HepG2 (cell line): Measurements from ENCODE around the gene TBC1D10B. TPM values are rescaled to one million over a fixed set of nuclear protein-coding genes. Genes with fewer than 3 reads are reported as not detected.
A peak's percentile ranks its signal among the peaks of the same experiment; 100 is the strongest.

Source experiments
- ATAC-seq: fragments of 200-7000 bp; cut with Tn5 transposase; 3 replicates; pipeline ENCODE4 v1.9.1; 2020; ENCODE audit warnings: mild to moderate bottlenecking, moderate library complexity
- BruUV-seq: library from RNA; stranded (reverse); fragments of 400-500 nt; replicated peaks from 2 replicates; lab custom pipeline; 2021; lab: Mats Ljungman, UMichigan
- CTCF ChIA-PET: fragments of 300-600 bp; formaldehyde crosslinking; extraction: SDS; loops from one replicate; lab custom pipeline; 2021; ENCODE audit warnings: low total read pairs, inconsistent platforms, low intra/inter-chr PET ratio; lab: Yijun Ruan, JAX
- POLR2A ChIA-PET: fragments of 350-600 bp; sonication (Branson Sonifier 250); formaldehyde crosslinking; loops from one replicate; lab custom pipeline; 2020; ENCODE audit warnings: antibody characterized with exemption, inconsistent platforms; lab: Yijun Ruan, JAX
- DNase-seq: peaks from one replicate; pipeline ENCODE4 v3.0.0-alpha.2; 2015; ENCODE audit warnings: low spot score
- FAIRE-seq: peaks from 3 replicates; lab custom pipeline; 2011; peaks lifted over from hg19 to GRCh38; lab: Jason Lieb, UNC
- H2AFZ ChIP-seq: one replicate; pipeline ENCODE4 v1.6.1; 2011; ENCODE audit warnings: low read length, inconsistent platforms
- H3K27ac ChIP-seq: fragments of 300-600 bp; 3 replicates; pipeline ENCODE4 v1.8.0; 2011; ENCODE audit warnings: mixed run types, mild to moderate bottlenecking, mixed read lengths, low read length, inconsistent platforms; ENCODE audit not compliant: insufficient read depth; ENCODE audit errors: extremely low read length
- H3K27me3 ChIP-seq, 2 experiments: fragments of 200-600 bp in 1 of 2; 2 replicates in 1 of 2; 3 replicates in 1 of 2; pipeline versions ENCODE4 v1.6.0 to v1.8.0; 2011; ENCODE audit warnings: low read length in 2 of 2, mild to moderate bottlenecking in 2 of 2, moderate library complexity in 2 of 2, inconsistent platforms in 1 of 2; ENCODE audit not compliant: insufficient read depth in 2 of 2, control insufficient read depth in 1 of 2
- H3K36me3 ChIP-seq, 2 experiments: fragments of 200-600 bp in 1 of 2; replicated peaks in 1 of 2; 2 replicates in 1 of 2; 3 replicates in 1 of 2; pipeline versions ENCODE4 v1.5.1 to v1.8.0; 2011; ENCODE audit warnings: low read length in 2 of 2, inconsistent platforms in 1 of 2; ENCODE audit not compliant: insufficient read depth in 2 of 2, control insufficient read depth in 1 of 2
- H3K4me1 ChIP-seq: 2 replicates; pipeline ENCODE4 v1.5.1; 2012; ENCODE audit warnings: low read length, inconsistent platforms; ENCODE audit not compliant: insufficient read depth
- H3K4me2 ChIP-seq: 2 replicates; pipeline ENCODE4 v1.6.0; 2011; ENCODE audit warnings: low read depth, low read length, inconsistent platforms
- H3K4me3 ChIP-seq, 3 experiments: fragments of 200-600 bp in 1 of 3; sonication (generic), shearing (Covaris generic) in 1 of 3; replicated peaks in 1 of 3; 2 replicates each; pipeline ENCODE4 v1.5.1; 2011 to 2016; ENCODE audit warnings: low read length in 3 of 3, inconsistent platforms in 2 of 3, low read depth in 2 of 3, mild to moderate bottlenecking in 2 of 3, control low read depth in 1 of 3, mixed read lengths in 1 of 3; ENCODE audit not compliant: insufficient read depth in 1 of 3
- H3K79me2 ChIP-seq: one replicate; pipeline ENCODE4 v1.6.1; 2011; ENCODE audit warnings: low read length, inconsistent platforms; ENCODE audit not compliant: insufficient read depth
- H3K9ac ChIP-seq: 2 replicates; pipeline ENCODE4 v1.6.0; 2011; ENCODE audit warnings: mild to moderate bottlenecking, low read depth, low read length, inconsistent platforms; ENCODE audit not compliant: insufficient read depth
- H3K9me3 ChIP-seq: 2 replicates; pipeline ENCODE4 v1.5.1; 2012; ENCODE audit warnings: mild to moderate bottlenecking, low read length
- H4K20me1 ChIP-seq: 2 replicates; pipeline ENCODE4 v1.6.0; 2011; ENCODE audit warnings: inconsistent platforms, mild to moderate bottlenecking, low read length, moderate library complexity; ENCODE audit not compliant: insufficient read depth
- BRD4 ChIP-seq: sonication (generic); formaldehyde crosslinking; IDR thresholded peaks from 2 replicates; pipeline ENCODE4 v1.4.0; 2020; ENCODE audit warnings: missing genetic modification reagents
- CHD4 ChIP-seq: fragments of 200-600 bp; sonication (generic); IDR thresholded peaks from 2 replicates; pipeline ENCODE4 v1.7.0; 2017; ENCODE audit warnings: mild to moderate bottlenecking, low read length, borderline replicate concordance
- KDM6A ChIP-seq: IDR thresholded peaks from 2 replicates; pipeline ENCODE4 v1.6.1; 2016; ENCODE audit warnings: low read depth
- MIER2 ChIP-seq: IDR thresholded peaks from 2 replicates; pipeline ENCODE4 v1.6.1; 2016; ENCODE audit warnings: missing biosample characterization, missing genetic modification reagents
- SALL1 ChIP-seq: sonication (generic); formaldehyde crosslinking; IDR thresholded peaks from 2 replicates; pipeline ENCODE4 v1.8.0; 2022; ENCODE audit warnings: mild to moderate bottlenecking, missing genetic modification reagents
- THAP11 ChIP-seq: IDR thresholded peaks from 2 replicates; pipeline ENCODE4 v1.6.1; 2016; ENCODE audit warnings: missing biosample characterization, missing genetic modification reagents
- ZBTB21 ChIP-seq: sonication (generic); formaldehyde crosslinking; IDR thresholded peaks from 2 replicates; pipeline ENCODE4 v1.4.0; 2020; ENCODE audit warnings: missing genetic modification reagents
- ZNF3 ChIP-seq: IDR thresholded peaks from 2 replicates; pipeline ENCODE4 v1.7.0; 2017; ENCODE audit warnings: inconsistent platforms
- ZNF501 ChIP-seq: sonication (generic); formaldehyde crosslinking; IDR thresholded peaks from 2 replicates; pipeline ENCODE4 v1.5.1; 2020; ENCODE audit warnings: mild to moderate bottlenecking, moderate library complexity, missing genetic modification reagents
- ZNF781 ChIP-seq: sonication (generic); formaldehyde crosslinking; IDR thresholded peaks from 2 replicates; pipeline ENCODE4 v1.5.1; 2020; ENCODE audit warnings: borderline replicate concordance, mild to moderate bottlenecking, missing genetic modification reagents; ENCODE audit errors: not compliant biosample characterization
- WGBS: methylation state at CpG from one replicate; pipeline ENCODE4 v1.1.6; 2017; ENCODE audit warnings: low lambda C conversion rate; 5-methylcytosine and 5-hydroxymethylcytosine counted together
- in situ Hi-C: cut with HindIII; loops from 2 replicates; pipeline ENCODE4 v1.10.0; 2017; ENCODE audit warnings: low pct_unique_long_range_greater_than_20kb; ENCODE audit not compliant: extremely low pct_ligation_motif_present
- intact Hi-C: fragments of 100-400 bp; cut with micrococcal nuclease; formaldehyde crosslinking; loops from one replicate; pipeline ENCODE4 v1.10.0; 2022; ENCODE audit not compliant: unreplicated experiment
- polyA plus RNA-seq, 8 experiments: library from polyadenylated mRNA; depleted of rRNA in 3 of 8; stranded (reverse) in 7 of 8; unstranded in 1 of 8; fragments of >200 nt; fragmentation: Illumina TruSeq in 4 of 8; extraction: Trizol in 4 of 8; gene quantifications; 2 replicates each; pipeline versions ENCODE4 v1.2.1 to v1.2.3, GENCODE V29; 2011 to 2016; ENCODE audit warnings: low read depth in 4 of 8, missing spikeins in 1 of 8, mixed read lengths in 1 of 8; ENCODE audit not compliant: insufficient read depth in 1 of 8
- total RNA-seq, 5 experiments: library from RNA; depleted of rRNA; stranded (reverse); fragments of >200 nt; fragmentation: Illumina TruSeq; extraction: Trizol; gene quantifications; 2 replicates each; pipeline ENCODE4 v1.2.3, GENCODE V29; 2016; ENCODE audit warnings: low read depth in 1 of 5
- TF ChIP-seq, protein P1 (sequence below): sonication (generic); formaldehyde crosslinking; IDR thresholded peaks from 2 replicates; pipeline ENCODE4 v1.8.0; 2023; ENCODE audit warnings: mild to moderate bottlenecking, missing genetic modification reagents
- TF ChIP-seq, protein P2 (sequence below): sonication (generic); formaldehyde crosslinking; IDR thresholded peaks from 2 replicates; pipeline ENCODE4 v1.5.0; 2020; ENCODE audit warnings: mild to moderate bottlenecking, missing genetic modification reagents
- TF ChIP-seq, protein P3 (sequence below), 2 experiments: IDR thresholded peaks; 2 replicates each; pipeline ENCODE4 v1.6.1; 2011 to 2012; ENCODE audit warnings: low read length in 2 of 2, borderline replicate concordance in 1 of 2, low read depth in 1 of 2, mild to moderate bottlenecking in 1 of 2, moderate library complexity in 1 of 2
- TF ChIP-seq, protein P4 (sequence below): sonication (generic); formaldehyde crosslinking; IDR thresholded peaks from 2 replicates; pipeline ENCODE4 v1.4.0; 2020; ENCODE audit warnings: missing genetic modification reagents, borderline replicate concordance

The TBC1D10B gene
- total and polyA plus RNA-seq, 2 of the 13 experiments (the other 11 are each of a cell fraction or from before 2014, with no cell fraction given) = 15.7 to 24.8 TPM

DNA sequence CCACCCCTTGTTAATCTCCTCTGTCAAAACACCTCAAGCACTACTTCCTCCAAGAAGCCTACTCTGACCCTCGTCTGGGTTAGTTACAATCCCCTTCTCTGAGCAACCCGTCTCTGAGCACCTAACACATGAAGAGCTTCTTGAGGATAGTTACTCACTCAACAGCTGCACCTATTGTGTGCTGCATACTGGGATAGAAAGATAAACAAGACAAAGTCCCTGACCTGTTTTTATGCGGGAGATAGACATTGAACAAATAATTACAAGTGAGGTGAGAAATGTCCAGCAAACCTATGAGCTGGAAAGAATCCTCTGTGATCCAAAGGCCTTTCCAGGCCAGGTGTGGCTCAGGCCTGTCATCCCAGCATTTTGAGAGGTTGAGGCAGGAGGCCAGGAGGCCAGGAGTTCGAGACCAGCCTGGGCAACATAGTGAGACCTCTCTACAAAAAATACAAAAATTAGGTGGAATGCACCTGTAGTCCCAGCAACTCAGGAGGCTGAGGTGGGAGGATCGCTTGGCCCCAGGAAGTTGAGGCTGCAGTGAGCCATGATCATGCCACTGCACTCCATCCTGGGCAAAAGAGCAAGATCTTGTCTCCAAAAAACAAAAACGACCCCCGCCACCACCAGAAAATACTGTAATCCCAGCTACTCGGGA, 31.6 kb upstream of the TBC1D10B start:
- peak overlapping the region; percentile 84 for H3K4me2 ChIP-seq
- FAIRE-seq (peak; percentile 77), ATAC-seq (peak; percentile 77), DNase-seq (peak; percentile 97)
- no TSS peak for BruUV-seq
- CTCF ChIA-PET = no interaction called here
- POLR2A ChIA-PET = interaction anchor here (0.6 to 3.3 kb wide), 9 partner anchors 8 to 199 kb away, joined by 3 to 14 read pairs (median 4); partner anchors contain the start of genes CD2BP2, DCTPP1 and TBC1D10B
- H3K27me3 ChIP-seq = no peaks in the 10 kb centered on the region
- H3K9ac ChIP-seq = peak overlapping the region; percentile 52
- WGBS = 31% methylated on average over 8 of the region's 8 CpGs
- intact Hi-C loops (no loop called here), in situ Hi-C loops (no loop called here)
- peak overlapping the region in 1 of 3 experiments; percentile 3; a peak in 2 of 6 replicates for H3K4me3 ChIP-seq
- no peaks in the 10 kb centered on the region for H3K9me3 ChIP-seq
- no peak overlapping the region for H2AFZ ChIP-seq
- H3K36me3 ChIP-seq = peaks cover 3 to 17% of the 10 kb centered on the region in 2 experiments; a peak in 4 of 5 replicates
- H3K4me1 ChIP-seq = peaks cover 46% of the 10 kb centered on the region
- H4K20me1 ChIP-seq = no peaks in the 10 kb centered on the region
- H3K27ac ChIP-seq = peak overlapping the region; percentile 87
- peaks cover 6% of the 10 kb centered on the region for H3K79me2 ChIP-seq
- TF ChIP-seq ZNF781 (CRISPR knock-in tag) (no peak), ZNF3 (CRISPR knock-in tag) (peak; percentile 85; the same call in 1 of the 2 replicates), KDM6A (peak; percentile 83; the same call in 1 of the 2 replicates), BRD4 (CRISPR knock-in tag) (no peak), ZBTB21 (no peak; the same call in 1 of the 2 replicates), ZNF501 (CRISPR knock-in tag) (no peak; the same call in 1 of the 2 replicates), MIER2 (CRISPR knock-in tag) (0 out of 2 replicates have a peak, but pooled peaks have one; percentile 52), CHD4 (peak; percentile 99), SALL1 (CRISPR knock-in tag) (peak; percentile 81), THAP11 (CRISPR knock-in tag) (peak; percentile 57; the same call in 1 of the 2 replicates)
- TF ChIP-seq, protein P1, sequence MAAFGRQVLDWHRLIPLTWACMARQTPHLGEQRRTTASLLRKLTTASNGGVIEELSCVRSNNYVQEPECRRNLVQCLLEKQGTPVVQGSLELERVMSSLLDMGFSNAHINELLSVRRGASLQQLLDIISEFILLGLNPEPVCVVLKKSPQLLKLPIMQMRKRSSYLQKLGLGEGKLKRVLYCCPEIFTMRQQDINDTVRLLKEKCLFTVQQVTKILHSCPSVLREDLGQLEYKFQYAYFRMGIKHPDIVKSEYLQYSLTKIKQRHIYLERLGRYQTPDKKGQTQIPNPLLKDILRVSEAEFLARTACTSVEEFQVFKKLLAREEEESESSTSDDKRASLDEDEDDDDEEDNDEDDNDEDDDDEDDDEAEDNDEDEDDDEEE (CRISPR knock-in tag) = peak; percentile 31; the same call in 1 of the 2 replicates
- TF ChIP-seq, protein P2, sequence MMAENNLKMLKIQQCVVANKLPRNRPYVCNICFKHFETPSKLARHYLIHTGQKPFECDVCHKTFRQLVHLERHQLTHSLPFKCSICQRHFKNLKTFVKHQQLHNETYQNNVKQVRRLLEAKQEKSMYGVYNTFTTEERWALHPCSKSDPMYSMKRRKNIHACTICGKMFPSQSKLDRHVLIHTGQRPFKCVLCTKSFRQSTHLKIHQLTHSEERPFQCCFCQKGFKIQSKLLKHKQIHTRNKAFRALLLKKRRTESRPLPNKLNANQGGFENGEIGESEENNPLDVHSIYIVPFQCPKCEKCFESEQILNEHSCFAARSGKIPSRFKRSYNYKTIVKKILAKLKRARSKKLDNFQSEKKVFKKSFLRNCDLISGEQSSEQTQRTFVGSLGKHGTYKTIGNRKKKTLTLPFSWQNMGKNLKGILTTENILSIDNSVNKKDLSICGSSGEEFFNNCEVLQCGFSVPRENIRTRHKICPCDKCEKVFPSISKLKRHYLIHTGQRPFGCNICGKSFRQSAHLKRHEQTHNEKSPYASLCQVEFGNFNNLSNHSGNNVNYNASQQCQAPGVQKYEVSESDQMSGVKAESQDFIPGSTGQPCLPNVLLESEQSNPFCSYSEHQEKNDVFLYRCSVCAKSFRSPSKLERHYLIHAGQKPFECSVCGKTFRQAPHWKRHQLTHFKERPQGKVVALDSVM = peak; percentile 88; the same call in 1 of the 2 replicates
- TF ChIP-seq, protein P3, sequence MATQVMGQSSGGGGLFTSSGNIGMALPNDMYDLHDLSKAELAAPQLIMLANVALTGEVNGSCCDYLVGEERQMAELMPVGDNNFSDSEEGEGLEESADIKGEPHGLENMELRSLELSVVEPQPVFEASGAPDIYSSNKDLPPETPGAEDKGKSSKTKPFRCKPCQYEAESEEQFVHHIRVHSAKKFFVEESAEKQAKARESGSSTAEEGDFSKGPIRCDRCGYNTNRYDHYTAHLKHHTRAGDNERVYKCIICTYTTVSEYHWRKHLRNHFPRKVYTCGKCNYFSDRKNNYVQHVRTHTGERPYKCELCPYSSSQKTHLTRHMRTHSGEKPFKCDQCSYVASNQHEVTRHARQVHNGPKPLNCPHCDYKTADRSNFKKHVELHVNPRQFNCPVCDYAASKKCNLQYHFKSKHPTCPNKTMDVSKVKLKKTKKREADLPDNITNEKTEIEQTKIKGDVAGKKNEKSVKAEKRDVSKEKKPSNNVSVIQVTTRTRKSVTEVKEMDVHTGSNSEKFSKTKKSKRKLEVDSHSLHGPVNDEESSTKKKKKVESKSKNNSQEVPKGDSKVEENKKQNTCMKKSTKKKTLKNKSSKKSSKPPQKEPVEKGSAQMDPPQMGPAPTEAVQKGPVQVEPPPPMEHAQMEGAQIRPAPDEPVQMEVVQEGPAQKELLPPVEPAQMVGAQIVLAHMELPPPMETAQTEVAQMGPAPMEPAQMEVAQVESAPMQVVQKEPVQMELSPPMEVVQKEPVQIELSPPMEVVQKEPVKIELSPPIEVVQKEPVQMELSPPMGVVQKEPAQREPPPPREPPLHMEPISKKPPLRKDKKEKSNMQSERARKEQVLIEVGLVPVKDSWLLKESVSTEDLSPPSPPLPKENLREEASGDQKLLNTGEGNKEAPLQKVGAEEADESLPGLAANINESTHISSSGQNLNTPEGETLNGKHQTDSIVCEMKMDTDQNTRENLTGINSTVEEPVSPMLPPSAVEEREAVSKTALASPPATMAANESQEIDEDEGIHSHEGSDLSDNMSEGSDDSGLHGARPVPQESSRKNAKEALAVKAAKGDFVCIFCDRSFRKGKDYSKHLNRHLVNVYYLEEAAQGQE (IDR thresholded peaks at IDR 0.05; ENCODE audit: borderline replicate concordance in 1 of 2, low read depth in 1 of 2, low read length in 2 of 2) = peak in 1 of 2 experiments; percentile 14; a peak in 1 of 4 replicates
- TF ChIP-seq, protein P4, sequence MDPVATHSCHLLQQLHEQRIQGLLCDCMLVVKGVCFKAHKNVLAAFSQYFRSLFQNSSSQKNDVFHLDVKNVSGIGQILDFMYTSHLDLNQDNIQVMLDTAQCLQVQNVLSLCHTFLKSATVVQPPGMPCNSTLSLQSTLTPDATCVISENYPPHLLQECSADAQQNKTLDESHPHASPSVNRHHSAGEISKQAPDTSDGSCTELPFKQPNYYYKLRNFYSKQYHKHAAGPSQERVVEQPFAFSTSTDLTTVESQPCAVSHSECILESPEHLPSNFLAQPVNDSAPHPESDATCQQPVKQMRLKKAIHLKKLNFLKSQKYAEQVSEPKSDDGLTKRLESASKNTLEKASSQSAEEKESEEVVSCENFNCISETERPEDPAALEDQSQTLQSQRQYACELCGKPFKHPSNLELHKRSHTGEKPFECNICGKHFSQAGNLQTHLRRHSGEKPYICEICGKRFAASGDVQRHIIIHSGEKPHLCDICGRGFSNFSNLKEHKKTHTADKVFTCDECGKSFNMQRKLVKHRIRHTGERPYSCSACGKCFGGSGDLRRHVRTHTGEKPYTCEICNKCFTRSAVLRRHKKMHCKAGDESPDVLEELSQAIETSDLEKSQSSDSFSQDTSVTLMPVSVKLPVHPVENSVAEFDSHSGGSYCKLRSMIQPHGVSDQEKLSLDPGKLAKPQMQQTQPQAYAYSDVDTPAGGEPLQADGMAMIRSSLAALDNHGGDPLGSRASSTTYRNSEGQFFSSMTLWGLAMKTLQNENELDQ (CRISPR knock-in tag) = no peak
